Panc1 (cell line): ENCODE data around the gene ASPHD1. TPM values are rescaled to one million over a fixed set of nuclear protein-coding genes. Genes with fewer than 3 reads are reported as not detected.

Source experiments
- ATAC-seq: fragments of 200-7000 bp; cut with Tn5 transposase; 2 replicates; pipeline ENCODE4 v1.9.1; 2020; ENCODE audit warnings: mild to moderate bottlenecking, moderate library complexity
- BruUV-seq: library from RNA; stranded (reverse); fragments of 400-500 nt; replicated peaks from 2 replicates; lab custom pipeline; 2021; lab: Mats Ljungman, UMichigan
- CTCF ChIA-PET: fragments of 300-600 bp; sonication (Branson Sonifier 250); formaldehyde crosslinking; loops from one replicate; lab custom pipeline; 2022; ENCODE audit warnings: antibody characterized with exemption; lab: Charles Lee
- POLR2A ChIA-PET: fragments of 300-600 bp; sonication (Branson Sonifier 250); formaldehyde crosslinking; loops from one replicate; lab custom pipeline; 2022; ENCODE audit warnings: antibody characterized with exemption; lab: Charles Lee
- DNase-seq: peaks from one replicate; pipeline ENCODE4 v3.0.0-alpha.2; 2010; ENCODE audit warnings: low read depth, low spot score
- H3K27ac ChIP-seq: 2 replicates; pipeline ENCODE4 v1.5.1; 2011; ENCODE audit warnings: mild to moderate bottlenecking, low read length, inconsistent platforms
- H3K27me3 ChIP-seq: fragments of 200-500 bp; sonication (Bioruptor generic); 2 replicates; pipeline ENCODE4 v1.6.0; 2014; ENCODE audit warnings: low read length, inconsistent platforms; ENCODE audit not compliant: control insufficient read depth, insufficient read depth
- H3K36me3 ChIP-seq: fragments of 200-500 bp; sonication (Bioruptor generic); 2 replicates; pipeline ENCODE4 v1.5.1; 2014; ENCODE audit warnings: inconsistent platforms, mild to moderate bottlenecking, low read length, moderate library complexity; ENCODE audit not compliant: control insufficient read depth, insufficient read depth
- H3K4me1 ChIP-seq: 2 replicates; pipeline ENCODE4 v1.5.1; 2011; ENCODE audit warnings: inconsistent platforms, mild to moderate bottlenecking, low read length, moderate library complexity; ENCODE audit not compliant: control insufficient read depth, insufficient read depth
- H3K4me3 ChIP-seq, 2 experiments: 2 replicates each; pipeline ENCODE4 v1.5.1; 2011 to 2012; ENCODE audit warnings: low read depth in 2 of 2, low read length in 2 of 2, mild to moderate bottlenecking in 2 of 2, inconsistent platforms in 1 of 2, moderate library complexity in 1 of 2
- H3K9me3 ChIP-seq: fragments of 200-500 bp; sonication (Bioruptor generic); 2 replicates; pipeline ENCODE4 v1.5.1; 2014; ENCODE audit warnings: low read depth, mild to moderate bottlenecking, inconsistent platforms, low read length, moderate library complexity; ENCODE audit not compliant: control insufficient read depth, insufficient read depth
- POLR2AphosphoS5 ChIP-seq: IDR thresholded peaks from 2 replicates; pipeline ENCODE4 v1.6.1; 2012; ENCODE audit warnings: mild to moderate bottlenecking, low read depth, low read length, moderate library complexity
- SIN3A ChIP-seq: IDR thresholded peaks from 2 replicates; pipeline ENCODE4 v1.6.1; 2012; ENCODE audit warnings: low read depth, mild to moderate bottlenecking, low read length, moderate library complexity, borderline replicate concordance; ENCODE audit not compliant: insufficient read depth
- TCF7L2 ChIP-seq: IDR thresholded peaks from 2 replicates; pipeline ENCODE4 v1.6.1; 2011; ENCODE audit warnings: mild to moderate bottlenecking, low read depth, low read length, inconsistent platforms
- in situ Hi-C: cut with HindIII; loops from 2 replicates; pipeline ENCODE4 v1.10.0; 2016; ENCODE audit warnings: low sequenced_read_pairs, low pct_unique_long_range_greater_than_20kb
- intact Hi-C: fragments of 100-400 bp; cut with micrococcal nuclease; formaldehyde crosslinking; loops from one replicate; pipeline ENCODE4 v1.10.0; 2022; ENCODE audit not compliant: unreplicated experiment
- total RNA-seq: library from RNA; stranded (reverse); gene quantifications from one replicate; pipeline ENCODE4 v1.2.1, GENCODE V29; 2021; ENCODE audit not compliant: unreplicated experiment
- TF ChIP-seq, protein P1 (sequence below), 2 experiments: IDR thresholded peaks; 2 replicates each; pipeline ENCODE4 v1.6.1; 2011 to 2012; ENCODE audit warnings: low read depth in 2 of 2, control low read depth in 1 of 2, low read length in 1 of 2, mild to moderate bottlenecking in 1 of 2, moderate library complexity in 1 of 2; ENCODE audit not compliant: insufficient read depth in 1 of 2
- TF ChIP-seq, protein P2 (sequence below): fragments of 450-650 bp; IDR thresholded peaks from 2 replicates; pipeline ENCODE4 v1.5.1; 2017; ENCODE audit warnings: mild to moderate bottlenecking

ASPHD1 gene
- total RNA-seq, 1 experiment from 2014 or later, result 87.0 TPM

DNA sequence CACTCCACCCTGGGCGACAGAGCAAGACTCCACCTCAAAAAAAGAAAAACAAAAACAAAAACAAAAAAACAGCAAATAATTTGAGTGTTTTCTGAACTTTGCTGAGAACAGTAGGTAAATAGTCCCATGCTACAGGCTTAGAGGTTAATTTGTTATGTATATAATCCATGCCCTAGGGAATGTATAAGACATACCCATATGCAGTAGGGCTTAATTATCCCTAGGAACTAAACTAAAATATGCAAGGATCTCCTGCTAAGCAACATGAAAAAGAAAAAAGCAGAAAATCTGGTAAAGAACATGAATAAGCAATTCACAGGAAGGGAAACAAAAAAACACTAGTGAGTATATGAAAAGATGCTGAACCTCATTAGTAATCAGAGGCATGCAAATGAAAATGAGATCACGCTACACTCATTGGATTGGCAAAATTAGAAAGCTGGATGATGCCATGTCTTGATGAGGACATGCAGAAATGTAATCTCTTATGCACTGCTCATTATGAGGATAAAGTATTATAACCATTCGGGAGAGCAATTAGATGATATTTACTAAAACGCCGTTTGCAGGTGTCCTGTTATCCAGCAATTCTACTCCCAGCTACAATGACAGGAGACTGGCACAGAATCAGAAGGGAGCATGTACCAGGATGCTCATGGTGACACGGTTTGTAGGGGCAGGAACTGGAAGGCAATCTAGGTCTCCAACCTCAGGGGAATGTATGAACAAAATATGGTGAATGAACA is 20.2 kb downstream of the ASPHD1 start:
- ATAC-seq (no peak), DNase-seq (no peak)
- no peak overlapping the region for H3K4me3 ChIP-seq
- POLR2A ChIA-PET, result interaction anchor here (0.5 to 0.6 kb wide), 2 partner anchors 11 to 40 kb away, joined by 4 to 9 read pairs; no protein-coding TSS in a partner anchor
- H3K4me1 ChIP-seq, result peaks cover 8% of the 10 kb centered on the region; the same call in 1 of the 2 replicates
- TF ChIP-seq, protein P1, sequence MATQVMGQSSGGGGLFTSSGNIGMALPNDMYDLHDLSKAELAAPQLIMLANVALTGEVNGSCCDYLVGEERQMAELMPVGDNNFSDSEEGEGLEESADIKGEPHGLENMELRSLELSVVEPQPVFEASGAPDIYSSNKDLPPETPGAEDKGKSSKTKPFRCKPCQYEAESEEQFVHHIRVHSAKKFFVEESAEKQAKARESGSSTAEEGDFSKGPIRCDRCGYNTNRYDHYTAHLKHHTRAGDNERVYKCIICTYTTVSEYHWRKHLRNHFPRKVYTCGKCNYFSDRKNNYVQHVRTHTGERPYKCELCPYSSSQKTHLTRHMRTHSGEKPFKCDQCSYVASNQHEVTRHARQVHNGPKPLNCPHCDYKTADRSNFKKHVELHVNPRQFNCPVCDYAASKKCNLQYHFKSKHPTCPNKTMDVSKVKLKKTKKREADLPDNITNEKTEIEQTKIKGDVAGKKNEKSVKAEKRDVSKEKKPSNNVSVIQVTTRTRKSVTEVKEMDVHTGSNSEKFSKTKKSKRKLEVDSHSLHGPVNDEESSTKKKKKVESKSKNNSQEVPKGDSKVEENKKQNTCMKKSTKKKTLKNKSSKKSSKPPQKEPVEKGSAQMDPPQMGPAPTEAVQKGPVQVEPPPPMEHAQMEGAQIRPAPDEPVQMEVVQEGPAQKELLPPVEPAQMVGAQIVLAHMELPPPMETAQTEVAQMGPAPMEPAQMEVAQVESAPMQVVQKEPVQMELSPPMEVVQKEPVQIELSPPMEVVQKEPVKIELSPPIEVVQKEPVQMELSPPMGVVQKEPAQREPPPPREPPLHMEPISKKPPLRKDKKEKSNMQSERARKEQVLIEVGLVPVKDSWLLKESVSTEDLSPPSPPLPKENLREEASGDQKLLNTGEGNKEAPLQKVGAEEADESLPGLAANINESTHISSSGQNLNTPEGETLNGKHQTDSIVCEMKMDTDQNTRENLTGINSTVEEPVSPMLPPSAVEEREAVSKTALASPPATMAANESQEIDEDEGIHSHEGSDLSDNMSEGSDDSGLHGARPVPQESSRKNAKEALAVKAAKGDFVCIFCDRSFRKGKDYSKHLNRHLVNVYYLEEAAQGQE (IDR thresholded peaks at IDR 0.05; ENCODE audit: insufficient read depth in 1 of 2, low read depth in 2 of 2, low read length in 1 of 2), result no peak
- TF ChIP-seq POLR2AphosphoS5 (no peak), SIN3A (no peak), TCF7L2 (no peak)
- TF ChIP-seq, protein P2, sequence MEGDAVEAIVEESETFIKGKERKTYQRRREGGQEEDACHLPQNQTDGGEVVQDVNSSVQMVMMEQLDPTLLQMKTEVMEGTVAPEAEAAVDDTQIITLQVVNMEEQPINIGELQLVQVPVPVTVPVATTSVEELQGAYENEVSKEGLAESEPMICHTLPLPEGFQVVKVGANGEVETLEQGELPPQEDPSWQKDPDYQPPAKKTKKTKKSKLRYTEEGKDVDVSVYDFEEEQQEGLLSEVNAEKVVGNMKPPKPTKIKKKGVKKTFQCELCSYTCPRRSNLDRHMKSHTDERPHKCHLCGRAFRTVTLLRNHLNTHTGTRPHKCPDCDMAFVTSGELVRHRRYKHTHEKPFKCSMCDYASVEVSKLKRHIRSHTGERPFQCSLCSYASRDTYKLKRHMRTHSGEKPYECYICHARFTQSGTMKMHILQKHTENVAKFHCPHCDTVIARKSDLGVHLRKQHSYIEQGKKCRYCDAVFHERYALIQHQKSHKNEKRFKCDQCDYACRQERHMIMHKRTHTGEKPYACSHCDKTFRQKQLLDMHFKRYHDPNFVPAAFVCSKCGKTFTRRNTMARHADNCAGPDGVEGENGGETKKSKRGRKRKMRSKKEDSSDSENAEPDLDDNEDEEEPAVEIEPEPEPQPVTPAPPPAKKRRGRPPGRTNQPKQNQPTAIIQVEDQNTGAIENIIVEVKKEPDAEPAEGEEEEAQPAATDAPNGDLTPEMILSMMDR, result no peak
- BruUV-seq, result no TSS peak
- CTCF ChIA-PET, result no interaction called here
- in situ Hi-C loops, result no loop called here
- H3K36me3 ChIP-seq, result peaks cover 15% of the 10 kb centered on the region; the same call in 1 of the 2 replicates
- no peaks in the 10 kb centered on the region for H3K27me3 ChIP-seq
- intact Hi-C loops, result no loop called here
- H3K9me3 ChIP-seq, result no peaks in the 10 kb centered on the region
- no peak overlapping the region for H3K27ac ChIP-seq

DNA sequence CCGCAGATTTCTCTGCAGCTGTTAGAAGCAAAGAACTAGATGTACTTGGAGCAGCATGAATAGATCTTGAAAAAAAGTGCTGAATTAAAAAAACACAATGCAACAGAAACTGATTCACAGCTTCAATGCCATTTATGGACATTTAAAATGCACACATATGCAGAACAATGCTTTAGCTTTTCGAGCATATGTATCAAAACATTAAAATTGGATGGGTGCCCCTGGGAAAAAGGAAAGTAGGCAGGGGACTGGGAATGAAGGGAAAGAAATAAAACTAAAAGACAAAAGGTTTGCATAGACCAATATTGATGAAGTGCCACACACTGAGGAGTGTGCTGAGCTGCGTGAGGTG is 20.7 kb downstream of the ASPHD1 start:
- CTCF ChIA-PET, result no interaction called here
- no TSS peak for BruUV-seq
- POLR2A ChIA-PET, result interaction anchor here (0.5 kb wide), 1 partner anchor 39 kb away, joined by 9 read pairs; no protein-coding TSS in a partner anchor
- intact Hi-C loops, result no loop called here
- Histone ChIP-seq H3K27ac (no peak overlapping the region), H3K4me3 (no peak overlapping the region), H3K36me3 (peaks cover 15% of the 10 kb centered on the region; the same call in 1 of the 2 replicates), H3K4me1 (peaks cover 8% of the 10 kb centered on the region; the same call in 1 of the 2 replicates), H3K27me3 (no peaks in the 10 kb centered on the region), H3K9me3 (no peaks in the 10 kb centered on the region)
- in situ Hi-C loops, result no loop called here
- ATAC-seq (no peak), DNase-seq (no peak)
- TF ChIP-seq, protein P1 (IDR thresholded peaks at IDR 0.05; ENCODE audit: insufficient read depth in 1 of 2, low read depth in 2 of 2, low read length in 1 of 2), result no peak
